ENCODE measurements around the gene ZGPAT. TPM values are rescaled to one million over a fixed set of nuclear protein-coding genes. Genes with fewer than 3 reads are reported as not detected.

Gene ZGPAT
- total RNA-seq, 1 donor from 2014 or later = 25.5 TPM

- FAIRE-seq (no peak), DNase-seq (ENCODE audit: low read depth) (no peak)
- peaks cover 5% of the 10 kb centered on the region for H3K36me3 ChIP-seq (ENCODE audit: control insufficient read depth, insufficient read depth, low read length)
- TF ChIP-seq, protein P1, sequence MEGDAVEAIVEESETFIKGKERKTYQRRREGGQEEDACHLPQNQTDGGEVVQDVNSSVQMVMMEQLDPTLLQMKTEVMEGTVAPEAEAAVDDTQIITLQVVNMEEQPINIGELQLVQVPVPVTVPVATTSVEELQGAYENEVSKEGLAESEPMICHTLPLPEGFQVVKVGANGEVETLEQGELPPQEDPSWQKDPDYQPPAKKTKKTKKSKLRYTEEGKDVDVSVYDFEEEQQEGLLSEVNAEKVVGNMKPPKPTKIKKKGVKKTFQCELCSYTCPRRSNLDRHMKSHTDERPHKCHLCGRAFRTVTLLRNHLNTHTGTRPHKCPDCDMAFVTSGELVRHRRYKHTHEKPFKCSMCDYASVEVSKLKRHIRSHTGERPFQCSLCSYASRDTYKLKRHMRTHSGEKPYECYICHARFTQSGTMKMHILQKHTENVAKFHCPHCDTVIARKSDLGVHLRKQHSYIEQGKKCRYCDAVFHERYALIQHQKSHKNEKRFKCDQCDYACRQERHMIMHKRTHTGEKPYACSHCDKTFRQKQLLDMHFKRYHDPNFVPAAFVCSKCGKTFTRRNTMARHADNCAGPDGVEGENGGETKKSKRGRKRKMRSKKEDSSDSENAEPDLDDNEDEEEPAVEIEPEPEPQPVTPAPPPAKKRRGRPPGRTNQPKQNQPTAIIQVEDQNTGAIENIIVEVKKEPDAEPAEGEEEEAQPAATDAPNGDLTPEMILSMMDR (IDR thresholded peaks at IDR 0.05; ENCODE audit: insufficient read depth, low read length, severe bottlenecking) = no peak
- H3K4me3 ChIP-seq (ENCODE audit: low read depth, low read length) = peak overlapping the region; percentile 39
- H3K27me3 ChIP-seq (ENCODE audit: control insufficient read depth, insufficient read depth, low read length) = no peaks in the 10 kb centered on the region
Observed at GRCh38 chr20:63697357-63697867, 10.4 kb upstream of the ZGPAT start.

GRCh38 chr20:63697868-63698545 is 9.8 kb upstream of the ZGPAT start:
- H3K27me3 ChIP-seq (ENCODE audit: control insufficient read depth, insufficient read depth, low read length) = no peaks in the 10 kb centered on the region
- no peak for DNase-seq (ENCODE audit: low read depth)
- TF ChIP-seq, protein P1 (IDR thresholded peaks at IDR 0.05; ENCODE audit: insufficient read depth, low read length, severe bottlenecking) = no peak
- H3K4me3 ChIP-seq (ENCODE audit: low read depth, low read length) = no peak overlapping the region
- peaks cover 5% of the 10 kb centered on the region for H3K36me3 ChIP-seq (ENCODE audit: control insufficient read depth, insufficient read depth, low read length)
- FAIRE-seq = no peak

- TF ChIP-seq, protein P1 (IDR thresholded peaks at IDR 0.05; ENCODE audit: insufficient read depth, low read length, severe bottlenecking) = no peak
- peaks cover 4% of the 10 kb centered on the region for H3K36me3 ChIP-seq (ENCODE audit: control insufficient read depth, insufficient read depth, low read length)
- peak; percentile 88 for DNase-seq (ENCODE audit: low read depth)
- H3K27me3 ChIP-seq (ENCODE audit: control insufficient read depth, insufficient read depth, low read length) = no peaks in the 10 kb centered on the region
- FAIRE-seq = no peak
- H3K4me3 ChIP-seq (ENCODE audit: low read depth, low read length) = no peak overlapping the region
Observed at GRCh38 chr20:63698739-63699465, 8.9 kb upstream of the ZGPAT start.

GRCh38 chr20:63699466-63700198 is 8.2 kb upstream of the ZGPAT start:
- TF ChIP-seq, protein P1 (IDR thresholded peaks at IDR 0.05; ENCODE audit: insufficient read depth, low read length, severe bottlenecking) = no peak
- DNase-seq (ENCODE audit: low read depth) (no peak), FAIRE-seq (no peak)
- Histone ChIP-seq H3K4me3 (ENCODE audit: low read depth, low read length) (no peak overlapping the region), H3K36me3 (ENCODE audit: control insufficient read depth, insufficient read depth, low read length) (peaks cover 6% of the 10 kb centered on the region), H3K27me3 (ENCODE audit: control insufficient read depth, insufficient read depth, low read length) (no peaks in the 10 kb centered on the region)

GRCh38 chr20:63700199-63701050 is 7.4 kb upstream of the ZGPAT start:
- no peak for FAIRE-seq
- no peak for DNase-seq (ENCODE audit: low read depth)

More at GRCh38 chr20:63700199-63701050, 7.4 kb upstream of the ZGPAT start:
- TF ChIP-seq, protein P1 (IDR thresholded peaks at IDR 0.05; ENCODE audit: insufficient read depth, low read length, severe bottlenecking) = no peak
- no peaks in the 10 kb centered on the region for H3K27me3 ChIP-seq (ENCODE audit: control insufficient read depth, insufficient read depth, low read length)
- peaks cover 11% of the 10 kb centered on the region for H3K36me3 ChIP-seq (ENCODE audit: control insufficient read depth, insufficient read depth, low read length)
- H3K4me3 ChIP-seq (ENCODE audit: low read depth, low read length) = no peak overlapping the region
